Activated CD8-positive, alpha-beta T cell treated with anti-CD3 and anti-CD28 coated beads for 36 hours (primary cell): ENCODE results near the gene EHMT1. TPM values are rescaled to one million over a fixed set of nuclear protein-coding genes. Genes with fewer than 3 reads are reported as not detected.

Experiments
- ATAC-seq: fragments of 200-7000 bp; cut with Tn5 transposase; one replicate; pipeline ENCODE4 v1.10.0; 2021; ENCODE audit warnings: mild to moderate bottlenecking, moderate library complexity
- CTCF ChIA-PET: fragments of 350-600 bp; sonication (Branson Sonifier 250); formaldehyde crosslinking; loops from one replicate; lab custom pipeline; 2021; ENCODE audit warnings: antibody characterized with exemption; lab: Charles Lee
- POLR2A ChIA-PET: fragments of 350-600 bp; sonication (Branson Sonifier 250); formaldehyde crosslinking; loops from one replicate; lab custom pipeline; 2021; ENCODE audit warnings: antibody characterized with exemption; lab: Charles Lee
- DNase-seq: peaks from one replicate; pipeline ENCODE4 v3.0.0-alpha.2; 2020
- H3K27ac Mint-ChIP-seq: one replicate; pipeline ENCODE4 v1.8.0; 2021; ENCODE audit warnings: mild to moderate bottlenecking, mixed read lengths
- H3K27me3 Mint-ChIP-seq: one replicate; pipeline ENCODE4 v1.8.0; 2021; ENCODE audit warnings: mixed read lengths
- H3K36me3 Mint-ChIP-seq: one replicate; pipeline ENCODE4 v1.8.0; 2021; ENCODE audit warnings: low read depth, mixed read lengths
- H3K4me1 Mint-ChIP-seq: one replicate; pipeline ENCODE4 v1.8.0; 2021; ENCODE audit warnings: low read depth, mixed read lengths
- H3K4me3 Mint-ChIP-seq: one replicate; pipeline ENCODE4 v1.8.0; 2021; ENCODE audit warnings: mild to moderate bottlenecking, moderate library complexity, mixed read lengths
- H3K9me3 Mint-ChIP-seq: one replicate; pipeline ENCODE4 v1.8.0; 2021; ENCODE audit warnings: mixed read lengths
- CTCF ChIP-seq: fragments of 200-600 bp; IDR thresholded peaks from one replicate; pipeline ENCODE4 v1.8.0; 2022; ENCODE audit warnings: antibody characterized with exemption, mild to moderate bottlenecking
- intact Hi-C: fragments of 100-400 bp; cut with micrococcal nuclease; formaldehyde crosslinking; loops from one replicate; pipeline ENCODE4 v1.10.0; 2022
- total RNA-seq, 2 experiments: library from RNA; stranded (reverse); gene quantifications; one replicate each; pipeline ENCODE4 v1.2.3, GENCODE V29; 2021

The EHMT1 gene
- total RNA-seq, 2 experiments from 2014 or later, result 62.1 to 67.1 TPM

GRCh38 chr9:137694962-137695875 is 76.4 kb downstream of the EHMT1 start:
- CTCF ChIA-PET, result interaction anchor here (1.0 to 1.8 kb wide), 9 partner anchors 8 to 67 kb away, joined by 3 to 9 read pairs (median 4); no protein-coding TSS in a partner anchor

GRCh38 chr9:137696136-137696925 is 77.5 kb downstream of the EHMT1 start:
- H3K4me3 Mint-ChIP-seq, result no peak overlapping the region
- DNase-seq, result no peak
- no peaks in the 10 kb centered on the region for H3K27me3 Mint-ChIP-seq
- H3K9me3 Mint-ChIP-seq, result peaks cover 3% of the 10 kb centered on the region
- no peak overlapping the region for H3K27ac Mint-ChIP-seq
- ATAC-seq, result no peak
- no peak for TF ChIP-seq CTCF
- H3K4me1 Mint-ChIP-seq, result peaks cover 41% of the 10 kb centered on the region
- ChIA-PET POLR2A (no interaction called here), CTCF (interaction anchor here (1.4 to 1.8 kb wide), 4 partner anchors 9 to 32 kb away, joined by 4 to 5 read pairs (median 4); no protein-coding TSS in a partner anchor)
- intact Hi-C loops, result no loop called here
- peaks cover 11% of the 10 kb centered on the region for H3K36me3 Mint-ChIP-seq

More at GRCh38 chr9:137694962-137695875, 76.4 kb downstream of the EHMT1 start:
- peak; percentile 40 for TF ChIP-seq CTCF
- DNase-seq, result peak; percentile 34
- intact Hi-C loops, result no loop called here
- Mint-ChIP-seq H3K36me3 (peaks cover 5% of the 10 kb centered on the region), H3K27ac (no peak overlapping the region), H3K9me3 (no peaks in the 10 kb centered on the region), H3K4me1 (peaks cover 41% of the 10 kb centered on the region), H3K27me3 (no peaks in the 10 kb centered on the region), H3K4me3 (no peak overlapping the region)
- POLR2A ChIA-PET, result interaction anchor here (0.8 kb wide), 1 partner anchor 92 kb away, joined by 3 read pairs; no protein-coding TSS in a partner anchor
- ATAC-seq, result no peak

GRCh38 chr9:137697193-137697592 is 78.4 kb downstream of the EHMT1 start:
- intact Hi-C loops, result no loop called here
- ATAC-seq (no peak), DNase-seq (no peak)
- H3K9me3 Mint-ChIP-seq, result peaks cover 5% of the 10 kb centered on the region
- H3K27ac Mint-ChIP-seq, result peak overlapping the region; percentile 11
- POLR2A ChIA-PET, result no interaction called here
- H3K27me3 Mint-ChIP-seq, result no peaks in the 10 kb centered on the region
- peaks cover 11% of the 10 kb centered on the region for H3K36me3 Mint-ChIP-seq
- H3K4me1 Mint-ChIP-seq, result peaks cover 35% of the 10 kb centered on the region
- CTCF ChIA-PET, result interaction anchor here (1.4 kb wide), 1 partner anchor 25 kb away, joined by 4 read pairs; no protein-coding TSS in a partner anchor
- TF ChIP-seq CTCF, result no peak
- no peak overlapping the region for H3K4me3 Mint-ChIP-seq

GRCh38 chr9:137697832-137698231 is 79.0 kb downstream of the EHMT1 start:
- H3K9me3 Mint-ChIP-seq, result peaks cover 10% of the 10 kb centered on the region
- peaks cover 18% of the 10 kb centered on the region for H3K36me3 Mint-ChIP-seq
- H3K4me1 Mint-ChIP-seq, result peaks cover 30% of the 10 kb centered on the region
- no peak for TF ChIP-seq CTCF
- no peak overlapping the region for H3K4me3 Mint-ChIP-seq
- H3K27ac Mint-ChIP-seq, result no peak overlapping the region
- intact Hi-C loops, result no loop called here
- ATAC-seq, result no peak
- ChIA-PET CTCF (no interaction called here), POLR2A (no interaction called here)
- DNase-seq, result no peak
- H3K27me3 Mint-ChIP-seq, result no peaks in the 10 kb centered on the region
